ENCODE results near the gene UBAP1L. TPM values are rescaled to one million over a fixed set of nuclear protein-coding genes. Genes with fewer than 3 reads are reported as not detected.

The UBAP1L gene
- total RNA-seq, 1 experiment from 2014 or later: 1.7 TPM

DNA sequence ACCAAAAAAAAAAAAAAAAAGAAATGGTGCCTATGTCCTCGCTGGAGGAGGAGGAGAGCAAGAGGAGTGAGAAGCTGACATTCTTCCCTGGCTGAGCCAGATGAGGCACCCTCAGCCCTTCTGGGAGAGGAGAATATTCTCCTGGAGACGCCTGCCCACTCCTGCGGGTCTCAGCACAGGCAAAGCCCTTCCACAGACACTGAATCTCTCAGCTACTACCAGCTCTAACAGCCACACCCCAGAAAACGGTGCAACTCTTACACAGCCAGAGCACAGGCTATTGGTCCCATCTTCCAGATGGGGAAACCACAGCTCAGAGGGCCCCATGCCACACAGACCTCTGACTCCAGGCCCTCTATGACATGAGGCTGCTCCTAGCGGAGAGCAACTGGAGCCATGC, 52.9 kb downstream of the UBAP1L start:
- ATAC-seq (no peak), DNase-seq (ENCODE audit: low read depth, low spot score) (no peak)
- intact Hi-C loops (cut with micrococcal nuclease; ENCODE audit: unreplicated experiment) (no loop called here), in situ Hi-C loops (cut with HindIII; ENCODE audit: low pct_unique_long_range_greater_than_20kb, low sequenced_read_pairs) (no loop called here)
- Histone ChIP-seq H3K4me3 (ENCODE audit: low read depth in 2 of 2, low read length in 2 of 2) (no peak overlapping the region), H3K9me3 (ENCODE audit: control insufficient read depth, insufficient read depth, low read depth, low read length) (no peaks in the 10 kb centered on the region), H3K4me1 (ENCODE audit: control insufficient read depth, insufficient read depth, low read length) (0 out of 2 replicates have a peak, but pooled peaks cover 1% of the 10 kb centered on the region), H3K27me3 (ENCODE audit: control insufficient read depth, insufficient read depth, low read length) (0 out of 2 replicates have a peak, but pooled peaks cover 2% of the 10 kb centered on the region), H3K36me3 (ENCODE audit: control insufficient read depth, insufficient read depth, low read length) (no peaks in the 10 kb centered on the region), H3K27ac (ENCODE audit: low read length) (no peak overlapping the region)
- ChIA-PET POLR2A (interaction anchor here (0.6 kb wide), 1 partner anchor 38 kb away, joined by 3 read pairs; no protein-coding TSS in a partner anchor), CTCF (interaction anchor here (0.6 to 1.3 kb wide), 3 partner anchors 10 to 25 kb away, joined by 3 to 9 read pairs (median 4); no protein-coding TSS in a partner anchor)
- TF ChIP-seq POLR2AphosphoS5 (IDR thresholded peaks at IDR 0.05; ENCODE audit: low read depth, low read length) (no peak), SIN3A (IDR thresholded peaks at IDR 0.05; ENCODE audit: borderline replicate concordance, insufficient read depth, low read depth, low read length) (no peak), TCF7L2 (IDR thresholded peaks at IDR 0.05; ENCODE audit: low read depth, low read length) (no peak)
- TF ChIP-seq, protein P1, sequence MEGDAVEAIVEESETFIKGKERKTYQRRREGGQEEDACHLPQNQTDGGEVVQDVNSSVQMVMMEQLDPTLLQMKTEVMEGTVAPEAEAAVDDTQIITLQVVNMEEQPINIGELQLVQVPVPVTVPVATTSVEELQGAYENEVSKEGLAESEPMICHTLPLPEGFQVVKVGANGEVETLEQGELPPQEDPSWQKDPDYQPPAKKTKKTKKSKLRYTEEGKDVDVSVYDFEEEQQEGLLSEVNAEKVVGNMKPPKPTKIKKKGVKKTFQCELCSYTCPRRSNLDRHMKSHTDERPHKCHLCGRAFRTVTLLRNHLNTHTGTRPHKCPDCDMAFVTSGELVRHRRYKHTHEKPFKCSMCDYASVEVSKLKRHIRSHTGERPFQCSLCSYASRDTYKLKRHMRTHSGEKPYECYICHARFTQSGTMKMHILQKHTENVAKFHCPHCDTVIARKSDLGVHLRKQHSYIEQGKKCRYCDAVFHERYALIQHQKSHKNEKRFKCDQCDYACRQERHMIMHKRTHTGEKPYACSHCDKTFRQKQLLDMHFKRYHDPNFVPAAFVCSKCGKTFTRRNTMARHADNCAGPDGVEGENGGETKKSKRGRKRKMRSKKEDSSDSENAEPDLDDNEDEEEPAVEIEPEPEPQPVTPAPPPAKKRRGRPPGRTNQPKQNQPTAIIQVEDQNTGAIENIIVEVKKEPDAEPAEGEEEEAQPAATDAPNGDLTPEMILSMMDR (IDR thresholded peaks at IDR 0.05): no peak
- TF ChIP-seq, protein P2, sequence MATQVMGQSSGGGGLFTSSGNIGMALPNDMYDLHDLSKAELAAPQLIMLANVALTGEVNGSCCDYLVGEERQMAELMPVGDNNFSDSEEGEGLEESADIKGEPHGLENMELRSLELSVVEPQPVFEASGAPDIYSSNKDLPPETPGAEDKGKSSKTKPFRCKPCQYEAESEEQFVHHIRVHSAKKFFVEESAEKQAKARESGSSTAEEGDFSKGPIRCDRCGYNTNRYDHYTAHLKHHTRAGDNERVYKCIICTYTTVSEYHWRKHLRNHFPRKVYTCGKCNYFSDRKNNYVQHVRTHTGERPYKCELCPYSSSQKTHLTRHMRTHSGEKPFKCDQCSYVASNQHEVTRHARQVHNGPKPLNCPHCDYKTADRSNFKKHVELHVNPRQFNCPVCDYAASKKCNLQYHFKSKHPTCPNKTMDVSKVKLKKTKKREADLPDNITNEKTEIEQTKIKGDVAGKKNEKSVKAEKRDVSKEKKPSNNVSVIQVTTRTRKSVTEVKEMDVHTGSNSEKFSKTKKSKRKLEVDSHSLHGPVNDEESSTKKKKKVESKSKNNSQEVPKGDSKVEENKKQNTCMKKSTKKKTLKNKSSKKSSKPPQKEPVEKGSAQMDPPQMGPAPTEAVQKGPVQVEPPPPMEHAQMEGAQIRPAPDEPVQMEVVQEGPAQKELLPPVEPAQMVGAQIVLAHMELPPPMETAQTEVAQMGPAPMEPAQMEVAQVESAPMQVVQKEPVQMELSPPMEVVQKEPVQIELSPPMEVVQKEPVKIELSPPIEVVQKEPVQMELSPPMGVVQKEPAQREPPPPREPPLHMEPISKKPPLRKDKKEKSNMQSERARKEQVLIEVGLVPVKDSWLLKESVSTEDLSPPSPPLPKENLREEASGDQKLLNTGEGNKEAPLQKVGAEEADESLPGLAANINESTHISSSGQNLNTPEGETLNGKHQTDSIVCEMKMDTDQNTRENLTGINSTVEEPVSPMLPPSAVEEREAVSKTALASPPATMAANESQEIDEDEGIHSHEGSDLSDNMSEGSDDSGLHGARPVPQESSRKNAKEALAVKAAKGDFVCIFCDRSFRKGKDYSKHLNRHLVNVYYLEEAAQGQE (IDR thresholded peaks at IDR 0.05; ENCODE audit: insufficient read depth in 1 of 2, low read depth in 2 of 2, low read length in 1 of 2): no peak
- BruUV-seq (replicated peaks): no TSS peak

DNA sequence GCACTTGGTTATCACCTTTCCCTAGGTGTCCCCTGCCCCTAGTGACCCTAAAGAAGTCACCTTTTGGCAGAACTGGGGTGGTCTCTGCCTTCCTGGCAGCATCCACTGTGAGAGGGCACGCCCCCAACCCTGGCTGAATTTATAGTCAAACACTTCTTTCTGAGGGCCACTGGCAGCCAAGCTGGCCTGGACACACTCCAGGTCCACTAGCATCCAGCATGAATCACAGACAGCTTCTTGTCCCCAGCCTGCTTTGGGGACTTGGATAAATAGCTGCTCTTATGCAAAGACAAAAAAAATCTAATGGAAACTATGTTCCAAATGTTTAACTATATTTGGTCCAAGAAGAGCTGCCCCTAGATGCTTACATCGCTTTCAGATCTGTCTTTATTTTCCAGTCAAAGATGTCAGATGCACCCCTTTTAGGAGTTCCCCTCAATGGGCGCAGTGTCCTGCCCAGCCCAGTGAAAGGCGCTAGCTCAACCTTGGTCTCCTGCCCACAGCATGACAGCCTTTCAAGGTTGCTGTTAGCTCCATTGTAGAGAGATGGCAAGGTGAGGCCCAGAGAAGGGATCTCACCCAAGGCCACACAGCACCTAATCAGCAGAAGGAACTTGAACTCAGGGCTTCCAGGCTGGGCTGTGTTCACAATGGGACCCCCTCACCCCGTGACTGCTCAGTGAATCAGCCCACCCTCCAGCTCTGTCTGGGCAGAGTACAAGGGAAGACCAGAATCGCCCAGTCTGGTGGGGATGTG, 54.2 kb downstream of the UBAP1L start:
- H3K36me3 ChIP-seq (ENCODE audit: control insufficient read depth, insufficient read depth, low read length): no peaks in the 10 kb centered on the region
- H3K4me3 ChIP-seq (ENCODE audit: low read depth in 2 of 2, low read length in 2 of 2): no peak overlapping the region
- intact Hi-C loops (cut with micrococcal nuclease; ENCODE audit: unreplicated experiment) (no loop called here), in situ Hi-C loops (cut with HindIII; ENCODE audit: low pct_unique_long_range_greater_than_20kb, low sequenced_read_pairs) (no loop called here)
- H3K27ac ChIP-seq (ENCODE audit: low read length): no peak overlapping the region
- ATAC-seq: no peak
- H3K9me3 ChIP-seq (ENCODE audit: control insufficient read depth, insufficient read depth, low read depth, low read length): no peaks in the 10 kb centered on the region
- no peak for DNase-seq (ENCODE audit: low read depth, low spot score)
- CTCF ChIA-PET: interaction anchor here (1.2 to 1.3 kb wide), 2 partner anchors 19 to 26 kb away, joined by 4 to 9 read pairs; no protein-coding TSS in a partner anchor
- no TSS peak for BruUV-seq (replicated peaks)
- H3K27me3 ChIP-seq (ENCODE audit: control insufficient read depth, insufficient read depth, low read length): no peaks in the 10 kb centered on the region
- 0 out of 2 replicates have a peak, but pooled peaks cover 5% of the 10 kb centered on the region for H3K4me1 ChIP-seq (ENCODE audit: control insufficient read depth, insufficient read depth, low read length)
- TF ChIP-seq, protein P2 (IDR thresholded peaks at IDR 0.05; ENCODE audit: insufficient read depth in 1 of 2, low read depth in 2 of 2, low read length in 1 of 2): no peak
- TF ChIP-seq POLR2AphosphoS5 (IDR thresholded peaks at IDR 0.05; ENCODE audit: low read depth, low read length) (no peak), TCF7L2 (IDR thresholded peaks at IDR 0.05; ENCODE audit: low read depth, low read length) (no peak), SIN3A (IDR thresholded peaks at IDR 0.05; ENCODE audit: borderline replicate concordance, insufficient read depth, low read depth, low read length) (no peak)
- TF ChIP-seq, protein P1 (IDR thresholded peaks at IDR 0.05): no peak
- POLR2A ChIA-PET: no interaction called here

All from Panc1 (cell line).